AML-193 (cell line): Measurements from ENCODE around the gene PHAF1.

ENCODE experiments used
- DNase-seq, 2 experiments: peaks; one replicate each; lab custom pipeline; 2025; lab: John Stamatoyannopoulos, UW

The PHAF1 gene

DNA sequence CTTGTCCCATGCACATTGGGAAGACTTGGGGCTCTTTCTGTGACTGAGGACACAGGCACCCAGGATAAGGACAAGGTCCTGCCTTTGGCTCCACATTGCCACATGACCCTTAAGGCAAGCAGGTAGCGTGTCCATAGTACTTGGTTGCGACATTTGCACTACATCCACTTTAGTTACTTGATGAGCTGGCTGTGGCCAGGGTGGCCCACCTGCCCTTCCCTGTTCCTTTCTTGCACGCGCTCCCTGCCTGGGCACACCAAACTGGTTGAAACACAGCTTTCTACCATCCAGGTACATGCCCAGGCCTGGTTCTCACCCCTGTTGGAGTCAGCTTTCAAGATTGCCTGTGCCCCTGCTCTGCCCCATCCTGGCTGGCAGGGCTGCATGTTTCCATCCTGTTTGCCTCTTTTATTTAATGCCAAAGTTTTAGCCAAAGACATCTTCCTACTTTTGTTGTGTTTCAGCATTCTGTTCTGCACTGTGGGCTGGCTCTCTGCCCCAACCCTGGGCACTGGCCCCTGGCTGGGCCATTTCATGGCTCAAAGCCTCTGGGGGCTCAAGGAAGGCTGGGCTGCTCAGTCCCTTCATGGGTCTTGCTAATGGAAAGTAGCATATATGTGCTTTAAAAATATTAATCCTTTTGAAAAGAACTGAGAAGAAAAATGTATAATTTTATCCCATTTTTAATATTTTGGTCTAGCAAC is 37.8 kb downstream of the PHAF1 start:
- no peak for DNase-seq

- DNase-seq: no peak
These were observed 38.5 kb downstream of the PHAF1 start for GRCh38 chr16:67148221-67148620.

GRCh38 chr16:67148656-67149275 is 39.0 kb downstream of the PHAF1 start:
- DNase-seq: no peak

- no peak for DNase-seq
These were observed 39.7 kb downstream of the PHAF1 start for GRCh38 chr16:67149276-67150046.

DNA sequence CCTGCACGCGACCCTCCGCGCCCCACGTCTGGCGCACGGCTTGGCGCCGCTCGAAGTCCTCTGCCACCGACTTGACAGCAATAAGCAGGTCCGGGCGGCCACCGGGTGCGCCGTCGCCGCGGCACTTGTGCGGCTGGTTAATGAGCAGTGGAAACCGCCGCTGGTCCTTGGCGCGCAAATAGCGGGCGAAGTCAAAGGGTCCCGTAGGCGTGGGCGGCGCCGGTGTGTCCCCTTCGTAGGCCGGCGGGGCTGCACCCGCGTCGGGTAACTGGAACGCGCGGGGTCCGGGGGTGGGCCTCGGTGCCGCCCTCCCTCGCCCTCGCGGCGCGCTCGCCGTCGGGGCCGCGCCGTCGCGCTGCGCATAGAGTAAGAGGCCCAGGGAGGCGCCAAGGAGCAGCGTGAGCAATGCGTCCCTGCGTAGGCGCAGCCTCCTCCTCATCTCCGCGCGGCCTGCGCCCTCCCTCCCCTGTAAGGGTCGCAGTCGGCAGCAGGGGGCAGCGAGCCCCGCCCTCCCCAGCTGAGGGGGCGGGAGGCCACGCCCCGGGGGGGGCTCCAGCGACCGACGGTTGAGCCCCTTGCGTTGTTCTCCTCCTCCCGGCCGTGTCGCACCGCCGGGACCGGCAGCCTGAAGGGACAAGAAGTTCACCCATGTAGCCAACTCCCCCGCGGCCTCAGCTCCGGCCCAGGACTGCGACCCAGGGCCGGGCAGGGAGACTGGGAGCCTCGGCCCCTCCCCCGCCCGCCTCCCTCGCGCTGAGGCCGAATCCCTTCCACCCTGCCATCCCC is 40.5 kb downstream of the PHAF1 start:
- DNase-seq: no peak

DNA sequence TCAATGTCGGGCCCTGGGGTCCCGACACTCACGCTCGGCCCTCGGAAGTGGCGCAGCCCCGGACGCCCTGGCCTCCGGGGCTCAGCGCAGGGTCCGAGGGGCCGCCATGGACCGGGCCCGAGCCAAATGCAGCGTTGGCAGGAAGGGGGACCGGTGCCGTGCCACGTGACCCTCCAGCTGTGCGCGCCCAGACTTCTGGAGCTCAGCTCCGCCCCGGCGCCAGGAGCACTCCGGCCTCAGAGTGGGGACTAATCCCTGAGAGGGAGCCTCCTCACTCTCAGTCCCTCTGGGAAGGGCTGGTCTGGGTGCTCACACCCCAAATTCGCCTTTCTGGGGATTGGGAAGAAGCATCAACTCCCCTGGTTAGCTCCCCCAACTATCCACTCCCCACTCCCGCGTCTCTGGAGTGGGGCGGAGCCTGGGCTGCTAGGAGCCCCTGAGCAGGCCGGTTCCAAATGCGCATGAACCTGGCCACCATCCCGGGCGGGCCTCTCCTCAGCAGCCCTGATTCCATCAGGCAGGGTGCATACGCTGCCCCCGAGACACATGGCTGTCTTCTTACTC is 41.2 kb downstream of the PHAF1 start, which contains the start of gene B3GNT9:
B3GNT9 (minus strand) TSS at position 166 of the 564 bp plus-strand sequence. CDS start 513 bp downstream, outside the sequence.
- no peak for DNase-seq

- no peak for DNase-seq
These were observed 41.8 kb downstream of the PHAF1 start for GRCh38 chr16:67151431-67152097.

GRCh38 chr16:67154578-67155294 is 45.0 kb downstream of the PHAF1 start:
- DNase-seq: no peak

GRCh38 chr16:67155295-67156142 is 45.8 kb downstream of the PHAF1 start:
- DNase-seq: peak; percentile 59 to 61

- no peak for DNase-seq
These were observed 46.6 kb downstream of the PHAF1 start for GRCh38 chr16:67156143-67156844.

GRCh38 chr16:67157106-67157748 is 47.5 kb downstream of the PHAF1 start:
- DNase-seq: no peak

- DNase-seq: no peak
These were observed 48.3 kb downstream of the PHAF1 start for GRCh38 chr16:67157892-67158635.

GRCh38 chr16:67158637-67159600 is 49.2 kb downstream of the PHAF1 start:
- DNase-seq: peak in 1 of 2 experiments; percentile 16

DNA sequence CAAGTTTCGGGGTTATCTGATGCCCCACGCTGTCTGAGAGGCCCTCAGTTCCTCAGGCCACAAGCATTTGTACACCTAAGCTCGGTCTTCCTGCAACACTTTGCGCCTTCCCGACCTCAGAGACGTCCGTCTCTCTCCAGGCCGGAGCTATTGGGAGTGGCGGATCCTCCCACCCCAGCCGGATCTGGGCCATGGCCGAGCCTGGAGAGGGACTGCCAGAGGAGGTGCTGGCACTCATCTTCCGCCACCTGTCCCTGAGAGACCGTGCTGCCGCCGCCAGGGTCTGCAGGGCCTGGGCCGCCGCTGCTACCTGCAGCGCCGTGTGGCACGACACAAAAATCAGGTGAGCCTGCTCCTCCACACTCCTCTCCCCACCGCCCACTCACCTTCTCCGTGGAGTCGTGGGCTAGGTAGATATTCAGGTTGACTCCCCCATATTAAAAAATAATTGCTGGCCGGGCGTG is 51.9 kb downstream of the PHAF1 start:
- no peak for DNase-seq

- no peak for DNase-seq
These were observed 52.9 kb downstream of the PHAF1 start for GRCh38 chr16:67162506-67163163.
